Chondrocyte (in vitro differentiated cells): ENCODE results near the gene CXCL5. TPM values are rescaled to one million over a fixed set of nuclear protein-coding genes. Genes with fewer than 3 reads are reported as not detected.
A peak's percentile ranks its signal among the peaks of the same experiment; 100 is the strongest.

ENCODE experiments used
- DNase-seq: peaks from one replicate; pipeline ENCODE4 v3.0.0; 2021; ENCODE audit warnings: mixed read lengths, low spot score
- H3K27ac Mint-ChIP-seq: one replicate; pipeline ENCODE4 v1.8.0; 2021; ENCODE audit warnings: mild to moderate bottlenecking, moderate library complexity, mixed read lengths; ENCODE audit not compliant: unreplicated experiment
- H3K27me3 Mint-ChIP-seq: 2 replicates; pipeline ENCODE4 v1.8.0; 2021; ENCODE audit warnings: low read depth, mixed read lengths
- H3K36me3 Mint-ChIP-seq: 2 replicates; pipeline ENCODE4 v1.8.0; 2021; ENCODE audit warnings: low read depth, mixed read lengths
- H3K4me1 Mint-ChIP-seq: 2 replicates; pipeline ENCODE4 v1.8.0; 2021; ENCODE audit warnings: low read depth, mild to moderate bottlenecking, mixed read lengths
- H3K4me3 Mint-ChIP-seq: one replicate; pipeline ENCODE4 v1.8.0; 2021; ENCODE audit warnings: mild to moderate bottlenecking, moderate library complexity, mixed read lengths; ENCODE audit not compliant: unreplicated experiment
- H3K9me3 Mint-ChIP-seq: 2 replicates; pipeline ENCODE4 v1.8.0; 2021; ENCODE audit warnings: low read depth, mixed read lengths
- total RNA-seq: library from RNA; stranded (reverse); gene quantifications from 3 replicates; pipeline ENCODE4 v1.2.1, GENCODE V29; 2021
- TF ChIP-seq, protein P1 (sequence below): fragments of 200-600 bp; sonication (generic); IDR thresholded peaks from 2 replicates; pipeline ENCODE4 v1.5.0; 2021; ENCODE audit warnings: antibody characterized with exemption, mild to moderate bottlenecking, moderate library complexity

The CXCL5 gene
- total RNA-seq, 1 donor from 2014 or later, result not detected

DNA sequence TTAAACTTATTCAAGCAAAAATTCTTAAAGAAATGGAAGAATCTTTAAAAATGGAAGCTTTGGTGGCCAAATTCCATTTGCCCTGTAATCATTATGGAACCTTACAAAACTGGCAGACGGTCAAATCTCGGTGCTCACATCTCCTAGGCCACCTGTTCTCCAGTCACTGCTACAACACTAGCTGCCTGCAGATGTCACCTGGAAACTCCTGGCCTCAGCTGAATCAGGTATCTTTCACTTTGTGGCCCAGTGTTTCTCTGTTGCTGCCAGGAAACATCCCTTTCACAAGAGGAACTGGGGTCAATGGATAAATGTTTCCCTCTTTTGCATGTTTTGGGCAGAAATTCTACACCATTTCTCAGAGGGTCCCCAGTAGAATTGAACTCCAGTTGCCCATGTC lies 44.2 kb upstream of the CXCL5 start:
- Mint-ChIP-seq H3K27me3 (peaks cover 15% of the 10 kb centered on the region), H3K9me3 (peaks cover 12% of the 10 kb centered on the region)

GRCh38 chr4:74041418-74041817 lies 42.9 kb upstream of the CXCL5 start:
- DNase-seq, result no peak
- peaks cover 18% of the 10 kb centered on the region for H3K4me1 Mint-ChIP-seq
- H3K9me3 Mint-ChIP-seq, result no peaks in the 10 kb centered on the region
- no peak overlapping the region for H3K4me3 Mint-ChIP-seq
- peaks cover 23% of the 10 kb centered on the region for H3K27me3 Mint-ChIP-seq
- no peaks in the 10 kb centered on the region for H3K36me3 Mint-ChIP-seq
- no peak overlapping the region for H3K27ac Mint-ChIP-seq
- TF ChIP-seq, protein P1, sequence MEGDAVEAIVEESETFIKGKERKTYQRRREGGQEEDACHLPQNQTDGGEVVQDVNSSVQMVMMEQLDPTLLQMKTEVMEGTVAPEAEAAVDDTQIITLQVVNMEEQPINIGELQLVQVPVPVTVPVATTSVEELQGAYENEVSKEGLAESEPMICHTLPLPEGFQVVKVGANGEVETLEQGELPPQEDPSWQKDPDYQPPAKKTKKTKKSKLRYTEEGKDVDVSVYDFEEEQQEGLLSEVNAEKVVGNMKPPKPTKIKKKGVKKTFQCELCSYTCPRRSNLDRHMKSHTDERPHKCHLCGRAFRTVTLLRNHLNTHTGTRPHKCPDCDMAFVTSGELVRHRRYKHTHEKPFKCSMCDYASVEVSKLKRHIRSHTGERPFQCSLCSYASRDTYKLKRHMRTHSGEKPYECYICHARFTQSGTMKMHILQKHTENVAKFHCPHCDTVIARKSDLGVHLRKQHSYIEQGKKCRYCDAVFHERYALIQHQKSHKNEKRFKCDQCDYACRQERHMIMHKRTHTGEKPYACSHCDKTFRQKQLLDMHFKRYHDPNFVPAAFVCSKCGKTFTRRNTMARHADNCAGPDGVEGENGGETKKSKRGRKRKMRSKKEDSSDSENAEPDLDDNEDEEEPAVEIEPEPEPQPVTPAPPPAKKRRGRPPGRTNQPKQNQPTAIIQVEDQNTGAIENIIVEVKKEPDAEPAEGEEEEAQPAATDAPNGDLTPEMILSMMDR, result no peak

More for the DNA sequence above, 44.2 kb upstream of the CXCL5 start:
- peaks cover 14% of the 10 kb centered on the region for H3K4me1 Mint-ChIP-seq
- peaks cover 1% of the 10 kb centered on the region for H3K36me3 Mint-ChIP-seq
- TF ChIP-seq, protein P1, result no peak
- DNase-seq, result no peak
- no peak overlapping the region for H3K4me3 Mint-ChIP-seq
- H3K27ac Mint-ChIP-seq, result no peak overlapping the region

GRCh38 chr4:74039315-74039763 lies 40.9 kb upstream of the CXCL5 start:
- peak overlapping the region; percentile 76 for H3K4me3 Mint-ChIP-seq
- DNase-seq, result no peak
- peaks cover 32% of the 10 kb centered on the region for H3K27me3 Mint-ChIP-seq
- peaks cover 18% of the 10 kb centered on the region for H3K4me1 Mint-ChIP-seq
- H3K36me3 Mint-ChIP-seq, result no peaks in the 10 kb centered on the region
- H3K9me3 Mint-ChIP-seq, result no peaks in the 10 kb centered on the region
- TF ChIP-seq, protein P1, result no peak
- H3K27ac Mint-ChIP-seq, result peak overlapping the region; percentile 53

DNA sequence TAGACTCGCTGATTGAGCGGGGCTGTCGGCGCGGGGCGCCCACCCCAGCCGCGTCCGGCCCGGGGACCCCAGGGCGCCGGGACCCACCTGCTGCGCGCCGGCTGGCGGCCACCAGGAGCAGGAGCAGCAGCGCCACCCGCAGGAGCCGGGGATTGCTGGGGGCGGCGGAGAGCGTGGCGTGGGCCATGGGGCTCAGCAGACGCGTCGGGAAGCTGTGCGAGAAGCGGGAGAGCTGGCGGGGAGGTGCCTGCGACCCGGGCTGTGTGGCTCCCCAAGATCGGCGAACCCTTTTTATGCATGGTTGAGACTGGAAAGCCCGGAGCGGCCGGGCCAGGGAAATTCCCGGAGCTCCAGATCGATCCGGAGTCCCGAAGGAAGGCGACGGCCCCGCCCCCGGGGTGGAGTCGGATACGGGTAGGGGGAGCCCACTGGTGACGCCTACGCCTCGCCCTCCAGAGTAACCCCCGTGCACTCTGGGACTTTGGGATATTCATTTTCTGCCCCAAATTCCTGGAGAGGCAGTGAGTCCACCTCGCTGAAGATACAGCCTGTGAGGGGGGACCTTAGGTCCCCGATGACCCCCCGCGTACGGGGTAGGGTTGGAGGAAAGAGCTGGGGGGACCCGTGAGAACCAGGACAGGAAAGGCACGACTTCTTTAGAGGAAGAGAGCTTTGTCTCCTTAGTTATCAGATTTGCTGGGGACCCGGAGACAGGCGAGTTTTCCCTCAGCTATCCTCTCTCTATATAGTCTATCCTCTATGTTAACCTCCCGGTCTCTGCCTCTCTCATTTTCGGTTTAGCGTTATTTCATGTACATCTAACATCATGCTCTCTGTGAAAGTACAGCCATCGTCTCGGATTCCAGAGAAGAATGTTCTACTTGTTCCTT lies 40.2 kb upstream of the CXCL5 start, which contains the start of gene CXCL3:
Gene CXCL3 (minus strand): TSS at position 265 of the 890 bp plus-strand sequence. CDS start 78 bp downstream, at position 187.
- TF ChIP-seq, protein P1, result peak; percentile 83
- H3K9me3 Mint-ChIP-seq, result no peaks in the 10 kb centered on the region
- no peaks in the 10 kb centered on the region for H3K36me3 Mint-ChIP-seq
- H3K27ac Mint-ChIP-seq, result peak within 1 kb of the TSS; percentile 53
- H3K4me3 Mint-ChIP-seq, result peak within 1 kb of the TSS; percentile 76
- DNase-seq, result peak; percentile 72
- peaks cover 20% of the 10 kb centered on the region for H3K4me1 Mint-ChIP-seq
- H3K27me3 Mint-ChIP-seq, result peaks cover 32% of the 10 kb centered on the region

DNA sequence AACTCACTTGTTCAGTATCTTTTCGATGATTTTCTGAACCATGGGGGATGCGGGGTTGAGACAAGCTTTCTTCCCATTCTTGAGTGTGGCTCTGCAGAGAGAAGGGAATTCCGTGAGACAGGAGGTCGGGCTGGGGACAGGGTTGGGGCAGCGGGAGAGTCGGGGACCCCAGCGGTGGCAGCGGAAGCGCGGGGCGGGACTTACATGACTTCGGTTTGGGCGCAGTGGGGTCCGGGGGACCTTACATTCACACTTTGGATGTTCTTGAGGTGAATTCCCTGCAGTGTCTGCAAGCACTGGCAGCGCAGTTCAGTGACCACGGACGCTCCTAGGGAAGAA lies 39.6 kb upstream of the CXCL5 start:
- H3K4me3 Mint-ChIP-seq, result peak overlapping the region; percentile 76
- H3K4me1 Mint-ChIP-seq, result peaks cover 17% of the 10 kb centered on the region
- peak overlapping the region; percentile 42 for H3K27ac Mint-ChIP-seq
- TF ChIP-seq, protein P1, result no peak
- DNase-seq, result peak; percentile 81
- no peaks in the 10 kb centered on the region for H3K36me3 Mint-ChIP-seq
- H3K27me3 Mint-ChIP-seq, result peaks cover 33% of the 10 kb centered on the region
- H3K9me3 Mint-ChIP-seq, result no peaks in the 10 kb centered on the region
